Liver (tissue), 9 donors: ENCODE data around the gene MAMDC2. TPM values are rescaled to one million over a fixed set of nuclear protein-coding genes. Genes with fewer than 3 reads are reported as not detected.
A peak's percentile ranks its signal among the peaks of the same experiment; 100 is the strongest.

Experiments used
- DNase-seq: peaks from one replicate; pipeline ENCODE4 v3.0.0-alpha.2; 2017; ENCODE audit warnings: low spot score
- H3K27ac ChIP-seq, 2 donors: one replicate each; pipeline ENCODE4 v1.7.0; 2013; ENCODE audit warnings: inconsistent platforms in 2 of 2, low read length in 2 of 2, control low read depth in 1 of 2, low read depth in 1 of 2, mild to moderate bottlenecking in 1 of 2
- H3K27me3 ChIP-seq, 4 donors: one replicate each; pipeline versions ENCODE4 v1.6.1 to v1.7.0; 2013; ENCODE audit warnings: low read length in 3 of 4, inconsistent platforms in 1 of 4, mild to moderate bottlenecking in 1 of 4, moderate library complexity in 1 of 4; ENCODE audit not compliant: control insufficient read depth in 4 of 4, insufficient read depth in 4 of 4
- H3K36me3 ChIP-seq, 4 donors: one replicate each; pipeline versions ENCODE4 v1.6.1 to v1.7.0; 2013; ENCODE audit warnings: low read length in 3 of 4, mild to moderate bottlenecking in 3 of 4, low read depth in 1 of 4, moderate library complexity in 1 of 4; ENCODE audit not compliant: control insufficient read depth in 4 of 4, insufficient read depth in 3 of 4
- H3K4me1 ChIP-seq, 4 donors: one replicate each; pipeline versions ENCODE4 v1.6.1 to v1.7.0; 2013; ENCODE audit warnings: low read length in 3 of 4, mild to moderate bottlenecking in 3 of 4, moderate library complexity in 1 of 4; ENCODE audit not compliant: control insufficient read depth in 4 of 4, insufficient read depth in 4 of 4
- H3K4me3 ChIP-seq, 3 donors: one replicate each; pipeline versions ENCODE4 v1.6.1 to v1.7.0; 2013; ENCODE audit warnings: low read length in 3 of 3, control low read depth in 1 of 3, low read depth in 1 of 3, mild to moderate bottlenecking in 1 of 3
- H3K9ac ChIP-seq, 2 donors: one replicate each; pipeline ENCODE4 v1.7.0; 2013; ENCODE audit warnings: low read length in 2 of 2, mild to moderate bottlenecking in 2 of 2, moderate library complexity in 2 of 2, control low read depth in 1 of 2, low read depth in 1 of 2
- H3K9me3 ChIP-seq, 4 donors: one replicate each; pipeline versions ENCODE4 v1.6.1 to v1.7.0; 2013; ENCODE audit warnings: low read length in 3 of 4; ENCODE audit not compliant: control insufficient read depth in 4 of 4
- EGR1 ChIP-seq, 2 donors: IDR thresholded peaks; 2 replicates each; pipeline ENCODE4 v1.6.1; 2016 to 2018; ENCODE audit warnings: antibody characterized with exemption in 2 of 2, low read depth in 2 of 2
- FOXA1 ChIP-seq: IDR thresholded peaks from 2 replicates; pipeline ENCODE4 v1.6.1; 2016; ENCODE audit warnings: antibody characterized with exemption
- FOXA2 ChIP-seq: IDR thresholded peaks from 2 replicates; pipeline ENCODE4 v1.6.1; 2016; ENCODE audit warnings: antibody characterized with exemption
- GABPA ChIP-seq, 2 donors: IDR thresholded peaks in 1 of 2; conservative IDR thresholded peaks in 1 of 2; 2 replicates each; pipeline ENCODE4 v1.6.1; 2016; ENCODE audit warnings: antibody characterized with exemption in 2 of 2, mild to moderate bottlenecking in 1 of 2, moderate library complexity in 1 of 2
- HNF4A ChIP-seq, 2 donors: conservative IDR thresholded peaks; 2 replicates each; pipeline ENCODE4 v1.6.1; 2016; ENCODE audit warnings: antibody characterized with exemption in 2 of 2, mild to moderate bottlenecking in 2 of 2
- HNF4G ChIP-seq: IDR thresholded peaks from 2 replicates; pipeline ENCODE4 v1.6.1; 2016; ENCODE audit warnings: antibody characterized with exemption
- JUND ChIP-seq, 2 donors: IDR thresholded peaks; 2 replicates each; pipeline ENCODE4 v1.6.1; 2016; ENCODE audit warnings: antibody characterized with exemption in 2 of 2
- MAX ChIP-seq: IDR thresholded peaks from 2 replicates; pipeline ENCODE4 v1.6.1; 2016; ENCODE audit warnings: antibody characterized with exemption
- NR2F2 ChIP-seq: IDR thresholded peaks from 2 replicates; pipeline ENCODE4 v1.6.1; 2016; ENCODE audit warnings: antibody characterized with exemption
- RAD21 ChIP-seq, 2 donors: IDR thresholded peaks; 2 replicates each; pipeline ENCODE4 v1.6.1; 2016; ENCODE audit warnings: antibody characterized with exemption in 2 of 2, mild to moderate bottlenecking in 2 of 2
- RXRA ChIP-seq, 2 donors: IDR thresholded peaks; 2 replicates each; pipeline ENCODE4 v1.6.1; 2017 to 2018; ENCODE audit warnings: antibody characterized with exemption in 2 of 2, mild to moderate bottlenecking in 1 of 2
- SP1 ChIP-seq: IDR thresholded peaks from 2 replicates; pipeline ENCODE4 v1.6.1; 2018; ENCODE audit warnings: antibody characterized with exemption, mild to moderate bottlenecking
- TAF1 ChIP-seq: conservative IDR thresholded peaks from 2 replicates; pipeline ENCODE4 v1.6.1; 2016; ENCODE audit warnings: antibody characterized with exemption, mild to moderate bottlenecking
- YY1 ChIP-seq: IDR thresholded peaks from 2 replicates; pipeline ENCODE4 v1.6.1; 2016; ENCODE audit warnings: antibody characterized with exemption, mild to moderate bottlenecking
- ZBTB33 ChIP-seq: IDR thresholded peaks from 2 replicates; pipeline ENCODE4 v1.6.1; 2016; ENCODE audit warnings: antibody characterized with exemption
- WGBS: extraction: QIAGEN DNeasy Blood & Tissue Kit; methylation state at CpG from one replicate; pipeline ENCODE4 v1.1.7; 2013; 5-methylcytosine and 5-hydroxymethylcytosine counted together
- polyA plus RNA-seq, 2 donors: library from polyadenylated mRNA; stranded (reverse) in 1 of 2; unstranded in 1 of 2; fragments of 200-250 nt in 1 of 2; fragments of >200 nt in 1 of 2; fragmentation: Nextera tagmentation in 1 of 2; extraction: Ambion mirVana in 1 of 2; gene quantifications; one replicate each; pipeline versions ENCODE4 v1.2.1 to v1.2.3, GENCODE V29; 2013 to 2015
- total RNA-seq, 2 donors: library from RNA; depleted of rRNA; stranded (reverse); fragments of >200 nt; gene quantifications; one replicate each; pipeline ENCODE4 v1.2.3, GENCODE V29; 2014
- TF ChIP-seq, protein P1 (sequence below): fragments of 150-350 bp; IDR thresholded peaks from 2 replicates; pipeline ENCODE4 v1.5.1; 2017; ENCODE audit warnings: improper control_type of control experiment, low read depth, low read length; ENCODE audit not compliant: missing input control
- TF ChIP-seq, protein P2 (sequence below): IDR thresholded peaks from 2 replicates; pipeline ENCODE4 v1.6.1; 2016; ENCODE audit warnings: antibody characterized with exemption, mild to moderate bottlenecking
- TF ChIP-seq, protein P3 (sequence below): IDR thresholded peaks from 2 replicates; pipeline ENCODE4 v1.6.1; 2016; ENCODE audit warnings: antibody characterized with exemption
- donor health status: healthy.
- donor health status: healthy.
- donor health status: healthy.
- donor health status: healthy.
- donor health status: healthy.

The MAMDC2 gene
- total and polyA plus RNA-seq, 4 donors: 0.28 to 4.4 (median 1.0) TPM

DNA sequence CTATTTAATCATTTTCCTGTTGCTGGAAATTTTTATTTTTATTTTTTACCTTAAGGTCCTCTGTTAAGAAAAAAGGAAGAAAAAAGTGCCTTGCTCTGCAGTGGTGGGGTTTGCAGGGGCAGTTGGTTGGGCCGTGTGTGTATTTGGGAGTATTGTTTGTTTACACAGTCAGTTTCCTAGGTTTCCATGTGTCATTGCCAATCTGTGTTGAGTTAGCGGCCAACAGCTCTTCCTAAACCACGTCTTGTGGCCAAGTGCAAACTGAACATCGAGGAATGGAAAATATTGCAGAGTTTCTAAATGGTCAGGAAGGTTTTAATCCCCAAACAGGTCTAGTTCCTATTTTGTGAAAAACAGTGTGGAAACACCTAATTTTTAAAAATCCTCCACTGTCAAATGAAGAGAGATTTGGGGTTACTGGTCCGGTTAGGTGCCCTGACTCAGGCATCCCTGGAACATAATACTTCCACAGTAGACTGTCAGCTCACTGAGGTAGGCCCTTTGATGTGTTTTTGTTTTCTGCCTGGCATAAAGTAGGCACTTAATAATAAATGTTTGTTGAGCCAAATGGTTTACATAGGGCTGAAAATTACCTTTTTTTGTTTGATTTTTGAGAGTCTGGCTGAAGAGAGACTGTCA is 37.0 kb downstream of the MAMDC2 start:
- Histone ChIP-seq H3K4me3 (no peak overlapping the region), H3K9me3 (no peaks in the 10 kb centered on the region), H3K27ac (no peak overlapping the region), H3K36me3 (no peaks in the 10 kb centered on the region), H3K27me3 (peaks cover 0 to 4% (median under 1%) of the 10 kb centered on the region in 4 donors), H3K9ac (no peak overlapping the region), H3K4me1 (peaks cover 0 to 16% (median 11%) of the 10 kb centered on the region in 4 donors)
- no peak for DNase-seq
- WGBS: 20% methylated on average over 5 of the region's 5 CpGs
- TF ChIP-seq ZBTB33: peak; percentile 44
- TF ChIP-seq HNF4A (conservative IDR thresholded peaks at IDR 0.05): peak in 1 of 2 donors; percentile 61
- TF ChIP-seq FOXA1: peak; percentile 71
- peak; percentile 21 for TF ChIP-seq NR2F2
- peak; percentile 69 to 80 for TF ChIP-seq EGR1 (IDR thresholded peaks at IDR 0.05; ENCODE audit: low read depth in 2 of 2)
- TF ChIP-seq RXRA (IDR thresholded peaks at IDR 0.05): peak in 1 of 2 donors; percentile 72
- no peak for TF ChIP-seq HNF4G
- no peak for TF ChIP-seq YY1
- TF ChIP-seq RAD21 (IDR thresholded peaks at IDR 0.05): peak in 1 of 2 donors; percentile 36
- TF ChIP-seq SP1: peak; percentile 40
- TF ChIP-seq JUND (IDR thresholded peaks at IDR 0.05): peak in 1 of 2 donors; percentile 66
- peak; percentile 63 for TF ChIP-seq MAX
- no peak for TF ChIP-seq GABPA (IDR thresholded peaks at IDR 0.05 in 1 of 2, conservative IDR thresholded peaks at IDR 0.05 in 1 of 2)
- peak; percentile 77 for TF ChIP-seq FOXA2

DNA sequence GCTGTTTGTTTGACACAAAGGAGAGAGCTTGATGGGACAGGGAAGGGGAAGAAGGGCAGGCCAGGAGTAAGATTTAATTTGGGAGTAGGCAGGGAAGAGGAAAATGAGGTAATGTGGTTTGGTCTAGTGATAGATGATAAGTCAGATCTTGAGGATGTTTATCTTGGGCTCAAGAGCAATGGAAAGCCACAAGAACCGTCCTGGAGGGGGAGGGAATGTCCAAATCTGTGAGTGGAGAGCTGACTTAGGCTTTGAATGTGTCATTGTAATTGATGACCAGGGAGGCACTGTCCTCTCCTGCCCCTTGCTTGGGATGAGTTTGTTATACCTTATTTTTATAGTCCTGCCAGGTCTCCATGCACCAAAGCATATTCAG is 37.5 kb downstream of the MAMDC2 start:
- Histone ChIP-seq H3K4me1 (peaks cover 0 to 16% (median 11%) of the 10 kb centered on the region in 4 donors), H3K4me3 (no peak overlapping the region), H3K27me3 (peaks cover 0 to 4% (median 0%) of the 10 kb centered on the region in 4 donors), H3K9ac (no peak overlapping the region), H3K9me3 (no peaks in the 10 kb centered on the region), H3K36me3 (no peaks in the 10 kb centered on the region), H3K27ac (no peak overlapping the region)
- 44% methylated on average over 1 of the region's 1 CpG for WGBS
- DNase-seq: no peak
- TF ChIP-seq, protein P1, sequence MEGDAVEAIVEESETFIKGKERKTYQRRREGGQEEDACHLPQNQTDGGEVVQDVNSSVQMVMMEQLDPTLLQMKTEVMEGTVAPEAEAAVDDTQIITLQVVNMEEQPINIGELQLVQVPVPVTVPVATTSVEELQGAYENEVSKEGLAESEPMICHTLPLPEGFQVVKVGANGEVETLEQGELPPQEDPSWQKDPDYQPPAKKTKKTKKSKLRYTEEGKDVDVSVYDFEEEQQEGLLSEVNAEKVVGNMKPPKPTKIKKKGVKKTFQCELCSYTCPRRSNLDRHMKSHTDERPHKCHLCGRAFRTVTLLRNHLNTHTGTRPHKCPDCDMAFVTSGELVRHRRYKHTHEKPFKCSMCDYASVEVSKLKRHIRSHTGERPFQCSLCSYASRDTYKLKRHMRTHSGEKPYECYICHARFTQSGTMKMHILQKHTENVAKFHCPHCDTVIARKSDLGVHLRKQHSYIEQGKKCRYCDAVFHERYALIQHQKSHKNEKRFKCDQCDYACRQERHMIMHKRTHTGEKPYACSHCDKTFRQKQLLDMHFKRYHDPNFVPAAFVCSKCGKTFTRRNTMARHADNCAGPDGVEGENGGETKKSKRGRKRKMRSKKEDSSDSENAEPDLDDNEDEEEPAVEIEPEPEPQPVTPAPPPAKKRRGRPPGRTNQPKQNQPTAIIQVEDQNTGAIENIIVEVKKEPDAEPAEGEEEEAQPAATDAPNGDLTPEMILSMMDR: no peak
- TF ChIP-seq SP1: no peak
- TF ChIP-seq RXRA (IDR thresholded peaks at IDR 0.05): no peak
- no peak for TF ChIP-seq FOXA2
- no peak for TF ChIP-seq FOXA1
- no peak for TF ChIP-seq MAX
- TF ChIP-seq TAF1: no peak
- TF ChIP-seq, protein P2, sequence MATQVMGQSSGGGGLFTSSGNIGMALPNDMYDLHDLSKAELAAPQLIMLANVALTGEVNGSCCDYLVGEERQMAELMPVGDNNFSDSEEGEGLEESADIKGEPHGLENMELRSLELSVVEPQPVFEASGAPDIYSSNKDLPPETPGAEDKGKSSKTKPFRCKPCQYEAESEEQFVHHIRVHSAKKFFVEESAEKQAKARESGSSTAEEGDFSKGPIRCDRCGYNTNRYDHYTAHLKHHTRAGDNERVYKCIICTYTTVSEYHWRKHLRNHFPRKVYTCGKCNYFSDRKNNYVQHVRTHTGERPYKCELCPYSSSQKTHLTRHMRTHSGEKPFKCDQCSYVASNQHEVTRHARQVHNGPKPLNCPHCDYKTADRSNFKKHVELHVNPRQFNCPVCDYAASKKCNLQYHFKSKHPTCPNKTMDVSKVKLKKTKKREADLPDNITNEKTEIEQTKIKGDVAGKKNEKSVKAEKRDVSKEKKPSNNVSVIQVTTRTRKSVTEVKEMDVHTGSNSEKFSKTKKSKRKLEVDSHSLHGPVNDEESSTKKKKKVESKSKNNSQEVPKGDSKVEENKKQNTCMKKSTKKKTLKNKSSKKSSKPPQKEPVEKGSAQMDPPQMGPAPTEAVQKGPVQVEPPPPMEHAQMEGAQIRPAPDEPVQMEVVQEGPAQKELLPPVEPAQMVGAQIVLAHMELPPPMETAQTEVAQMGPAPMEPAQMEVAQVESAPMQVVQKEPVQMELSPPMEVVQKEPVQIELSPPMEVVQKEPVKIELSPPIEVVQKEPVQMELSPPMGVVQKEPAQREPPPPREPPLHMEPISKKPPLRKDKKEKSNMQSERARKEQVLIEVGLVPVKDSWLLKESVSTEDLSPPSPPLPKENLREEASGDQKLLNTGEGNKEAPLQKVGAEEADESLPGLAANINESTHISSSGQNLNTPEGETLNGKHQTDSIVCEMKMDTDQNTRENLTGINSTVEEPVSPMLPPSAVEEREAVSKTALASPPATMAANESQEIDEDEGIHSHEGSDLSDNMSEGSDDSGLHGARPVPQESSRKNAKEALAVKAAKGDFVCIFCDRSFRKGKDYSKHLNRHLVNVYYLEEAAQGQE: no peak
- TF ChIP-seq NR2F2: no peak
- no peak for TF ChIP-seq GABPA (IDR thresholded peaks at IDR 0.05 in 1 of 2, conservative IDR thresholded peaks at IDR 0.05 in 1 of 2)
- no peak for TF ChIP-seq ZBTB33
- no peak for TF ChIP-seq JUND (IDR thresholded peaks at IDR 0.05)
- TF ChIP-seq YY1: no peak
- TF ChIP-seq RAD21 (IDR thresholded peaks at IDR 0.05): no peak
- no peak for TF ChIP-seq HNF4A (conservative IDR thresholded peaks at IDR 0.05)
- TF ChIP-seq HNF4G: no peak
- TF ChIP-seq EGR1 (IDR thresholded peaks at IDR 0.05; ENCODE audit: low read depth in 2 of 2): no peak
- TF ChIP-seq, protein P3, sequence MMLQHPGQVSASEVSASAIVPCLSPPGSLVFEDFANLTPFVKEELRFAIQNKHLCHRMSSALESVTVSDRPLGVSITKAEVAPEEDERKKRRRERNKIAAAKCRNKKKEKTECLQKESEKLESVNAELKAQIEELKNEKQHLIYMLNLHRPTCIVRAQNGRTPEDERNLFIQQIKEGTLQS: no peak
